ENCODE measurements around the gene GFRA1.

- TF ChIP-seq, protein P1, sequence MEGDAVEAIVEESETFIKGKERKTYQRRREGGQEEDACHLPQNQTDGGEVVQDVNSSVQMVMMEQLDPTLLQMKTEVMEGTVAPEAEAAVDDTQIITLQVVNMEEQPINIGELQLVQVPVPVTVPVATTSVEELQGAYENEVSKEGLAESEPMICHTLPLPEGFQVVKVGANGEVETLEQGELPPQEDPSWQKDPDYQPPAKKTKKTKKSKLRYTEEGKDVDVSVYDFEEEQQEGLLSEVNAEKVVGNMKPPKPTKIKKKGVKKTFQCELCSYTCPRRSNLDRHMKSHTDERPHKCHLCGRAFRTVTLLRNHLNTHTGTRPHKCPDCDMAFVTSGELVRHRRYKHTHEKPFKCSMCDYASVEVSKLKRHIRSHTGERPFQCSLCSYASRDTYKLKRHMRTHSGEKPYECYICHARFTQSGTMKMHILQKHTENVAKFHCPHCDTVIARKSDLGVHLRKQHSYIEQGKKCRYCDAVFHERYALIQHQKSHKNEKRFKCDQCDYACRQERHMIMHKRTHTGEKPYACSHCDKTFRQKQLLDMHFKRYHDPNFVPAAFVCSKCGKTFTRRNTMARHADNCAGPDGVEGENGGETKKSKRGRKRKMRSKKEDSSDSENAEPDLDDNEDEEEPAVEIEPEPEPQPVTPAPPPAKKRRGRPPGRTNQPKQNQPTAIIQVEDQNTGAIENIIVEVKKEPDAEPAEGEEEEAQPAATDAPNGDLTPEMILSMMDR (IDR thresholded peaks at IDR 0.05) = no peak
- no peak for TF ChIP-seq POLR2A (IDR thresholded peaks at IDR 0.05)
Measured at GRCh38 chr10:116029826-116030225, 243.2 kb downstream of the GFRA1 start.

Data from Peyer's patch (tissue), 4 donors.